CD4-positive, alpha-beta T cell treated with Interleukin-15 for 1 hour (primary cell): Measurements from ENCODE around the gene STPG2.
"Not testable (repeated sequence)": the region's sequence is repeated elsewhere in the genome, so short reads cannot be mapped to it uniquely, and the experiment has no call there.

ENCODE experiments used
- DNase-seq: peaks from one replicate; pipeline ENCODE4 v3.0.0-alpha.2; 2020

The STPG2 gene

GRCh38 chr4:97938141-97938540 lies 205.1 kb downstream of the STPG2 start:
- DNase-seq, result no peak

GRCh38 chr4:97924341-97924958 lies 218.8 kb downstream of the STPG2 start:
- no peak for DNase-seq

- DNase-seq, result no peak
These were observed 220.2 kb downstream of the STPG2 start for GRCh38 chr4:97923096-97923495.

- no peak for DNase-seq
These were observed 226.2 kb downstream of the STPG2 start for GRCh38 chr4:97917115-97917514.

- no peak for DNase-seq
These were observed 231.1 kb downstream of the STPG2 start for GRCh38 chr4:97912156-97912555.

- no peak for DNase-seq
These were observed 231.9 kb downstream of the STPG2 start for GRCh38 chr4:97911236-97911906.

GRCh38 chr4:97910005-97910404 lies 233.3 kb downstream of the STPG2 start:
- no peak for DNase-seq

- not testable (repeated sequence) for DNase-seq
These were observed 239.7 kb downstream of the STPG2 start for GRCh38 chr4:97903436-97904189.

GRCh38 chr4:97900229-97900628 lies 243.0 kb downstream of the STPG2 start:
- DNase-seq, result no peak

- no peak for DNase-seq
These were observed 250.5 kb downstream of the STPG2 start for GRCh38 chr4:97892592-97893266.

- no peak for DNase-seq
These were observed 263.3 kb downstream of the STPG2 start for GRCh38 chr4:97879942-97880341.

- no peak for DNase-seq
These were observed 275.2 kb downstream of the STPG2 start for GRCh38 chr4:97868097-97868496.

- no peak for DNase-seq
These were observed 275.7 kb downstream of the STPG2 start for GRCh38 chr4:97867557-97868091.

GRCh38 chr4:97866821-97867556 lies 276.3 kb downstream of the STPG2 start:
- no peak for DNase-seq

- DNase-seq, result no peak
These were observed 292.2 kb downstream of the STPG2 start for GRCh38 chr4:97851115-97851514.

GRCh38 chr4:97845758-97846157 lies 297.5 kb downstream of the STPG2 start:
- no peak for DNase-seq

- no peak for DNase-seq
These were observed 301.8 kb downstream of the STPG2 start for GRCh38 chr4:97841512-97841911.

GRCh38 chr4:97836662-97837061 lies 306.6 kb downstream of the STPG2 start:
- no peak for DNase-seq

- DNase-seq, result no peak
These were observed 314.6 kb downstream of the STPG2 start for GRCh38 chr4:97828646-97829045.

GRCh38 chr4:97819294-97819693 lies 324.0 kb downstream of the STPG2 start:
- no peak for DNase-seq

- no peak for DNase-seq
These were observed 330.5 kb downstream of the STPG2 start for GRCh38 chr4:97812768-97813167.

- no peak for DNase-seq
These were observed 356.9 kb downstream of the STPG2 start for GRCh38 chr4:97786306-97786920.
